Tibial artery (tissue), 4 donors: ENCODE data around the gene SERPINA4.
A peak's percentile ranks its signal among the peaks of the same experiment; 100 is the strongest.

Source experiments
- DNase-seq, 2 donors: peaks; one replicate each; pipeline ENCODE4 v3.0.0-alpha.2; 2019
- H3K27ac ChIP-seq, 2 donors: fragments of 200-600 bp; sonication (generic) in 1 of 2; 1 replicate in 1 of 2; 2 replicates in 1 of 2; pipeline ENCODE4 v1.5.1; 2018 to 2019; ENCODE audit warnings: mild to moderate bottlenecking in 1 of 2
- H3K27me3 ChIP-seq, 2 donors: fragments of 200-600 bp; sonication (generic) in 1 of 2; one replicate each; pipeline versions ENCODE4 v1.5.1 to v1.6.0; 2016 to 2019
- H3K36me3 ChIP-seq, 3 donors: fragments of 200-600 bp; sonication (generic) in 2 of 3; one replicate each; pipeline ENCODE4 v1.5.1; 2016 to 2019; ENCODE audit warnings: mild to moderate bottlenecking in 2 of 3
- H3K4me1 ChIP-seq, 4 donors: fragments of 200-600 bp; sonication (generic) in 2 of 4; 1 replicate in 3 of 4; 2 replicates in 1 of 4; pipeline ENCODE4 v1.5.1; 2016 to 2019
- H3K4me3 ChIP-seq, 2 donors: fragments of 200-600 bp; sonication (generic) in 1 of 2; 1 replicate in 1 of 2; 2 replicates in 1 of 2; pipeline ENCODE4 v1.5.1; 2018 to 2019; ENCODE audit warnings: mild to moderate bottlenecking in 2 of 2
- H3K9me3 ChIP-seq, 3 donors: fragments of 200-600 bp; sonication (generic) in 1 of 3; one replicate each; pipeline ENCODE4 v1.5.1; 2016 to 2019
- intact Hi-C: fragments of 100-400 bp; cut with DNase I; formaldehyde crosslinking; loops from one replicate; pipeline ENCODE4 v1.15.0; 2023; ENCODE audit warnings: low total_unique reads
- TF ChIP-seq, protein P1 (sequence below), 2 experiments: fragments of 200-600 bp in 1 of 2; fragments of 450-650 bp in 1 of 2; IDR thresholded peaks; one replicate each; pipeline ENCODE4 v1.5.1; 2017 to 2019; ENCODE audit warnings: antibody characterized with exemption in 2 of 2, mild to moderate bottlenecking in 1 of 2, moderate library complexity in 1 of 2

Gene SERPINA4

DNA sequence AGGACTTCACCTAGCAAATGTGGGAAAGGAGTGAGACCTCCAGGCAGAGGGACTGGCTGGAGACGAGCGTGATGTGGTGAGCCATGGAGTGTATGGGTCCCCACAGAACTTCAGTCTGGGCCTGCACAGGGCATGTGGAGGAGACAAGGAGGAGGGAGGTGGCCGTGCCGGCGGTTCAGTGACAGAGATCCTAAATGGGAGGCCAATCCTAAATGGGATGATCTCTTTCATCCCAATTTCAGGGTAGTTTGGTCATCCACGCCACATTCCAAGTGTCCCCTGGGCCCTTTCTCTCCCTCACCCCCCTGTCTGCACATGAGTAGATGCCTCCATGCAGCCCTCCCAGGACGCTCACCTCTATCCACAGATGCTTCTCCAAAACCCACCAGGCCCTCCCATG is 33.2 kb downstream of the SERPINA4 start:
- no peak overlapping the region for H3K27ac ChIP-seq
- no peaks in the 10 kb centered on the region for H3K36me3 ChIP-seq
- H3K4me3 ChIP-seq: no peak overlapping the region
- TF ChIP-seq, protein P1, sequence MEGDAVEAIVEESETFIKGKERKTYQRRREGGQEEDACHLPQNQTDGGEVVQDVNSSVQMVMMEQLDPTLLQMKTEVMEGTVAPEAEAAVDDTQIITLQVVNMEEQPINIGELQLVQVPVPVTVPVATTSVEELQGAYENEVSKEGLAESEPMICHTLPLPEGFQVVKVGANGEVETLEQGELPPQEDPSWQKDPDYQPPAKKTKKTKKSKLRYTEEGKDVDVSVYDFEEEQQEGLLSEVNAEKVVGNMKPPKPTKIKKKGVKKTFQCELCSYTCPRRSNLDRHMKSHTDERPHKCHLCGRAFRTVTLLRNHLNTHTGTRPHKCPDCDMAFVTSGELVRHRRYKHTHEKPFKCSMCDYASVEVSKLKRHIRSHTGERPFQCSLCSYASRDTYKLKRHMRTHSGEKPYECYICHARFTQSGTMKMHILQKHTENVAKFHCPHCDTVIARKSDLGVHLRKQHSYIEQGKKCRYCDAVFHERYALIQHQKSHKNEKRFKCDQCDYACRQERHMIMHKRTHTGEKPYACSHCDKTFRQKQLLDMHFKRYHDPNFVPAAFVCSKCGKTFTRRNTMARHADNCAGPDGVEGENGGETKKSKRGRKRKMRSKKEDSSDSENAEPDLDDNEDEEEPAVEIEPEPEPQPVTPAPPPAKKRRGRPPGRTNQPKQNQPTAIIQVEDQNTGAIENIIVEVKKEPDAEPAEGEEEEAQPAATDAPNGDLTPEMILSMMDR (IDR thresholded peaks at IDR 0.05): no peak
- intact Hi-C loops: no loop called here
- DNase-seq: no peak
- peaks cover 0 to 10% (median 6%) of the 10 kb centered on the region in 4 donors for H3K4me1 ChIP-seq
- H3K9me3 ChIP-seq: no peaks in the 10 kb centered on the region
- no peaks in the 10 kb centered on the region for H3K27me3 ChIP-seq

DNA sequence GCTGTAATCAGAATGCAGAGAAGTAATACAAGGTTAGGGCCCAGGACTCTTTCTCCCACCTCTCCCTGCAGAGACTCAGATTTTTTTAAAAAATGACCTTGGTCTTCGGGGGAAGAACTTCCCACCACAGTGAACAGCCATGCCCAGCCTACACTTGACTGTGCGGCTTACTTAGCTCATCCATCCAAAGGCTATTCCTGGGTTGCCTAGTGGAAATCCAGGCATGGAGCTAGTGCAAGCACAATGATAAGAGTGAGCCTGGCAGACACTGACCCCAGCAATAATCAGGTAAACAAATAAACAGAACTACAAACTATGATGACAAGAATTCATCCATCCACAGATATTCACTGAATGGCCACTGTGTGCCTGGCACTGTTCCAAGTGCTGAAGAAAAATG is 34.7 kb downstream of the SERPINA4 start:
- Histone ChIP-seq H3K4me3 (no peak overlapping the region), H3K4me1 (peaks cover 0 to 24% (median 18%) of the 10 kb centered on the region in 4 donors), H3K36me3 (no peaks in the 10 kb centered on the region), H3K27ac (no peak overlapping the region), H3K27me3 (no peaks in the 10 kb centered on the region), H3K9me3 (no peaks in the 10 kb centered on the region)
- no peak for DNase-seq
- TF ChIP-seq, protein P1 (IDR thresholded peaks at IDR 0.05): no peak
- intact Hi-C loops: no loop called here

DNA sequence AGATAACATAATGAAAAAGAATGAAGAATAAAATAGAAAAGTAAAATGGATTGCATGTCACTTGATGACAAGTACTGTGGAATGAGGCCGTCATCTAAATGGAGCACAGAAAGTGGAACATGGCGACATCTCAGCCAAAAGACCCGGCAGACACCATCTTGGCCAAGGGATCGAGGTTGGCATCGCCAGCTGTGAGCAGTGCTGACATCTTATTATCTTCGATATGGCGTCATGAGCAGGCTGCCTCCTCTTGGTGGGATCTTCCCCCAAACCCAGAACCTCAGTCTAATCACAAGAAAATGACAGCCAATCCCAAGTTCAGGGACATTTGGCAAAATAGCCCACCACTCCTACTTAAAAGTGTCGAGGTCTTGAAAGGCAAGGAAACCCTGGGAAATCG is 35.1 kb downstream of the SERPINA4 start:
- TF ChIP-seq, protein P1 (IDR thresholded peaks at IDR 0.05): no peak
- H3K36me3 ChIP-seq: no peaks in the 10 kb centered on the region
- H3K9me3 ChIP-seq: no peaks in the 10 kb centered on the region
- no peaks in the 10 kb centered on the region for H3K27me3 ChIP-seq
- intact Hi-C loops: no loop called here
- no peak overlapping the region for H3K4me3 ChIP-seq
- H3K4me1 ChIP-seq: peaks cover 0 to 28% (median 18%) of the 10 kb centered on the region in 4 donors
- no peak overlapping the region for H3K27ac ChIP-seq
- DNase-seq: no peak

DNA sequence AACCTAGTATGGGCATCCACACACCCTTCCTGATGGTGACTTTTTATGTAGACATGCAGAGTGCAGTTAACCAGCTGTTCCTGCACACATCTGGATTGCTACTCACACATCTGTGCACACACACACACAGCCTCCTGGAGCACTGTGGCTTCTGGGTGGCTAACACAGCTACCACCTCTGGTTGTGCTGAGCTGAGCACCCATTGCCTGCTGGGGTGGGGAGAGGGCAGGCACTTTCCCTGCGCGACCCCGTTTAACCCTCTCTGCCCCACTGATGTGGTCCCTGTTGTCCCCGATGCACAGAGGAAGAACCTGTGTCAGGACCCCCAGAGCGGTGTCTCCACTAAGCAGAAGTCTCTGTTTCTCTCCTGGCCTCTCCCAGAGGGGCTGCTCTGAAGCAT is 36.5 kb downstream of the SERPINA4 start:
- Histone ChIP-seq H3K4me3 (no peak overlapping the region), H3K36me3 (no peaks in the 10 kb centered on the region), H3K27ac (no peak overlapping the region), H3K27me3 (no peaks in the 10 kb centered on the region), H3K9me3 (no peaks in the 10 kb centered on the region), H3K4me1 (peaks cover 0 to 42% (median 29%) of the 10 kb centered on the region in 4 donors)
- intact Hi-C loops: no loop called here
- TF ChIP-seq, protein P1 (IDR thresholded peaks at IDR 0.05): no peak
- DNase-seq: no peak

DNA sequence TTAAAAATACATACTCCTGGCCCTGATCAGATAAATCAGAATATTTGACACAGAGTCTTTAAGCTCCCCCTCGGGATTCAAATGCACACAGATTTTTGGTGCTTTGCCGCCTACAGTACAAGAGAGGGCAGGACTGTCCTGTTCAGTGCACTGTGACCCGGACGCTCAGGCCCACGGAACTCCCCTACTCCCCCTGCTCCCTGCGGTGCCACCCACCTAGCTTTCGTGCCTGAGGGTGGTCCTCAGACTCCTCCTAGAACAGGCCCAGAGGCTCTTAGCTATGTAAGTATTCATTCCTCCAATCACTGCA is 37.2 kb downstream of the SERPINA4 start:
- Histone ChIP-seq H3K27ac (peak overlapping the region in 1 of 2 donors; percentile 53), H3K4me3 (no peak overlapping the region), H3K27me3 (no peaks in the 10 kb centered on the region), H3K4me1 (peaks cover 0 to 44% (median 29%) of the 10 kb centered on the region in 4 donors), H3K9me3 (no peaks in the 10 kb centered on the region), H3K36me3 (no peaks in the 10 kb centered on the region)
- no peak for DNase-seq
- TF ChIP-seq, protein P1 (IDR thresholded peaks at IDR 0.05): no peak
- intact Hi-C loops: no loop called here
